ENCODE data around the gene CMSS1.

DNA sequence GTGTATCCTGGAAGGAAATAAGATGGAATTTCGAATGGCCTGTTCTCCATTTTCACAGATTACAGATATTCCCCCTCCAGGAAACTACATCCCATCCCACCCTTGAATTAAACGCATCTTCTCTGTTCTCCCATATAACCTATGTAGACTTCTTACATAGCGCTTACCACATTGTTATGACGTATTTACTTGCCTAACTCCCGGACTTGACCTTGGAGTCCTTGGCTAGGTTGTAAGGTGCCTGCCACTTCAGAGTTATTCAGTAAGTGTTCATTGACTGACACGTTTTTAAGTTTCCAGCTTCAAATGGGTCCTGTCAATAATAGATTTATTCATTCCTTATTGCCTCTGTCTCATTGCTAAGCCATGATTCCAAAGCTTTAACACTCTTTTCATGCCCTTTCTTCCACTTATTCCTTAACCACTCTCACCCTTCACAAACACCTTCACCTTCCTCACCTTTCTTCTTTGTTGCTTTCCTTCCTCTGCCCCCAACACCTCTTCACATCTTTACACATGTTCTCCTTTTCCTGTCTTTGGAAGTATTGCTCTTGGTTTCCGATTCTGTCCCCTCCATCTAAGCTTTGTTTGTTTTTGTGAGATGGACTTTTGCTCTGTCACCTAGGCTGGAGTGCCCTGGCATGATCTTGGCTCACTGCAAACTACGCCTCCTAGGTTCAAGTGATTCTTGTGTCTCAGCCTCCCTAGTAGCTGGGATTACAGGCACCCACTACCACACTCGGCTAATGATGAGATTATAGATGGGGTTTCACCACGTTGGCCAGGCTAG lies 138.3 kb downstream of the CMSS1 start:
- TF ChIP-seq CTCF (IDR thresholded peaks at IDR 0.05): no peak
- TF ChIP-seq POLR2A (IDR thresholded peaks at IDR 0.05): no peak

All from right lobe of liver (tissue), 4 donors.